GM10266 (cell line): ENCODE measurements around the gene HSPB8.

Experiments used
- DNase-seq: peaks from one replicate; pipeline ENCODE4 v3.0.0; 2012; ENCODE audit errors: extremely low spot score
- CTCF ChIP-seq: IDR thresholded peaks from 2 replicates; pipeline ENCODE4 v1.5.1; 2012; ENCODE audit warnings: mild to moderate bottlenecking, low read depth; ENCODE audit not compliant: control insufficient read depth, insufficient read depth; ENCODE audit errors: missing control alignments

HSPB8 gene

GRCh38 chr12:119145367-119145766 lies 33.4 kb upstream of the HSPB8 start:
- no peak for DNase-seq
- no peak for TF ChIP-seq CTCF

GRCh38 chr12:119147847-119148448 lies 30.8 kb upstream of the HSPB8 start:
- TF ChIP-seq CTCF = no peak
- no peak for DNase-seq

GRCh38 chr12:119149270-119149669 lies 29.5 kb upstream of the HSPB8 start:
- no peak for DNase-seq
- no peak for TF ChIP-seq CTCF

- DNase-seq = no peak
- TF ChIP-seq CTCF = no peak
Measured at GRCh38 chr12:119151445-119152026, 27.2 kb upstream of the HSPB8 start.

GRCh38 chr12:119153477-119154434 lies 25.0 kb upstream of the HSPB8 start:
- TF ChIP-seq CTCF = no peak
- DNase-seq = no peak

GRCh38 chr12:119154435-119154818 lies 24.3 kb upstream of the HSPB8 start:
- TF ChIP-seq CTCF = no peak
- no peak for DNase-seq

GRCh38 chr12:119156401-119157044 lies 22.2 kb upstream of the HSPB8 start:
- no peak for DNase-seq

More at GRCh38 chr12:119156401-119157044, 22.2 kb upstream of the HSPB8 start:
- no peak for TF ChIP-seq CTCF
